ENCODE data around the gene ALG11. TPM values are rescaled to one million over a fixed set of nuclear protein-coding genes. Genes with fewer than 3 reads are reported as not detected.

The ALG11 gene
- total RNA-seq, 6 donors from 2014 or later, result 10.5 to 34.4 (median 22.7) TPM

DNA sequence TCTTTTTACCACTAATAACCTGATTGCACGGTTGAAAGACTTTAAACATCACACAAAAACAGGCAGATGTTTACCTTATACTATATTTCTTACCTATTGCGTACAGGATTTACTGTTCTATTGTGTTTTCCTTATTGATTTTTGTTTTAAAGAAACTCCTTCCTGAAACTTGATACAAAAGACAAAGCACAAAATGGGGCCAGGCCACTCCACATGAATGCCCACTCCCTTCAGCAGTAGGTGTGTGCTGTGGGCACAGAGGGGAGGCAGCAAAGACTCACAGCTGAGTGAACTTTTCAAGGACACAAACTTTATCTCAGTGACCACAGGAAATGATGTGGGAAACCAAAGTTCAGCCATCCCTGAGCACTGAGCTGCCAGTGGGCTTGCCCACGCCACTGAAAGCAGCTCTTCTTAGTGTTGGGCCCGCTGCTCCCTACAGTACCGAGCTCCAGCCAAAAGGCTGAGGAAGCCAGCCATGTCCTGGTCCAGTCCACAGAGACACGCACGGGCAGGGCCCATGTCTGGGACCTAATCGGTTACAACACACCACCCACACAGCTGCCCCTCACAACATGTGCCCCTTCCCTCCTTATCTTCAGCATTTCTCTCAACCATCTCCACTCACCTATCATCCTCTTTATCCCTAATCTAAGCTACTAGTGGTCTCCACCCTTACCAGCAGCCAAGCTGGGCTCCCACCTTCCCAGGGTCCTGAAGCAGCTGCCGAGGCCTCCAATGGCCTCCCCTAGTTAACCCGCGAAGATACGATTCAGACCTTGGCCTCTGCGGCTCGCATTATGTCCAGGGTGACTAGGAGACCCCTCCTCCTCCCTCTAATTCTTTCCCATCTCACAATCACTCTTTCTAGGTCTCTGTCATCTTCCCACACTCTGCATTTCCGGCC, 40.4 kb upstream of the ALG11 start:
- peak in 1 of 2 donors; percentile 16 for DNase-seq
- H3K9me3 ChIP-seq, result no peaks in the 10 kb centered on the region
- no peak overlapping the region for H3K27ac ChIP-seq
- H3K4me3 ChIP-seq, result no peak overlapping the region
- H3K4me1 ChIP-seq, result no peaks in the 10 kb centered on the region
- no peak for TF ChIP-seq EP300 (IDR thresholded peaks at IDR 0.05)
- no peak for ATAC-seq (ENCODE audit: low FRiP score in 2 of 2)
- WGBS, 2 donors, result 96% methylated on average over 15 of the region's 15 CpGs
- H3K36me3 ChIP-seq, result no peaks in the 10 kb centered on the region
- H3K27me3 ChIP-seq, result no peaks in the 10 kb centered on the region

- Histone ChIP-seq H3K4me1 (no peaks in the 10 kb centered on the region), H3K27me3 (no peaks in the 10 kb centered on the region), H3K9me3 (no peaks in the 10 kb centered on the region), H3K36me3 (no peaks in the 10 kb centered on the region), H3K4me3 (no peak overlapping the region), H3K27ac (no peak overlapping the region)
- ATAC-seq (ENCODE audit: low FRiP score in 2 of 2), result no peak
- 94 to 96% methylated on average over 4 to 6 of the region's 6 CpGs for WGBS, 2 donors
- peak in 1 of 2 donors; percentile 6 for DNase-seq
- TF ChIP-seq POLR2AphosphoS5 (IDR thresholded peaks at IDR 0.05), result no peak
- no peak for TF ChIP-seq EP300 (IDR thresholded peaks at IDR 0.05)
- TF ChIP-seq POLR2A (IDR thresholded peaks at IDR 0.05), result no peak
- TF ChIP-seq, protein P1, sequence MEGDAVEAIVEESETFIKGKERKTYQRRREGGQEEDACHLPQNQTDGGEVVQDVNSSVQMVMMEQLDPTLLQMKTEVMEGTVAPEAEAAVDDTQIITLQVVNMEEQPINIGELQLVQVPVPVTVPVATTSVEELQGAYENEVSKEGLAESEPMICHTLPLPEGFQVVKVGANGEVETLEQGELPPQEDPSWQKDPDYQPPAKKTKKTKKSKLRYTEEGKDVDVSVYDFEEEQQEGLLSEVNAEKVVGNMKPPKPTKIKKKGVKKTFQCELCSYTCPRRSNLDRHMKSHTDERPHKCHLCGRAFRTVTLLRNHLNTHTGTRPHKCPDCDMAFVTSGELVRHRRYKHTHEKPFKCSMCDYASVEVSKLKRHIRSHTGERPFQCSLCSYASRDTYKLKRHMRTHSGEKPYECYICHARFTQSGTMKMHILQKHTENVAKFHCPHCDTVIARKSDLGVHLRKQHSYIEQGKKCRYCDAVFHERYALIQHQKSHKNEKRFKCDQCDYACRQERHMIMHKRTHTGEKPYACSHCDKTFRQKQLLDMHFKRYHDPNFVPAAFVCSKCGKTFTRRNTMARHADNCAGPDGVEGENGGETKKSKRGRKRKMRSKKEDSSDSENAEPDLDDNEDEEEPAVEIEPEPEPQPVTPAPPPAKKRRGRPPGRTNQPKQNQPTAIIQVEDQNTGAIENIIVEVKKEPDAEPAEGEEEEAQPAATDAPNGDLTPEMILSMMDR (IDR thresholded peaks at IDR 0.05), result no peak
These were observed 37.7 kb upstream of the ALG11 start for GRCh38 chr13:51974482-51974881.

- 0 to 76% methylated on average over 1 of the region's 1 CpG for WGBS, 2 donors
- DNase-seq (no peak), ATAC-seq (ENCODE audit: low FRiP score in 2 of 2) (no peak)
- TF ChIP-seq EP300 (IDR thresholded peaks at IDR 0.05), result no peak
- TF ChIP-seq, protein P1 (IDR thresholded peaks at IDR 0.05), result no peak
- no peak for TF ChIP-seq POLR2AphosphoS5 (IDR thresholded peaks at IDR 0.05)
- TF ChIP-seq POLR2A (IDR thresholded peaks at IDR 0.05), result no peak
- Histone ChIP-seq H3K27ac (no peak overlapping the region), H3K36me3 (no peaks in the 10 kb centered on the region), H3K4me1 (no peaks in the 10 kb centered on the region), H3K4me3 (no peak overlapping the region), H3K27me3 (no peaks in the 10 kb centered on the region), H3K9me3 (no peaks in the 10 kb centered on the region)
These were observed 35.8 kb upstream of the ALG11 start for GRCh38 chr13:51976423-51976822.

DNA sequence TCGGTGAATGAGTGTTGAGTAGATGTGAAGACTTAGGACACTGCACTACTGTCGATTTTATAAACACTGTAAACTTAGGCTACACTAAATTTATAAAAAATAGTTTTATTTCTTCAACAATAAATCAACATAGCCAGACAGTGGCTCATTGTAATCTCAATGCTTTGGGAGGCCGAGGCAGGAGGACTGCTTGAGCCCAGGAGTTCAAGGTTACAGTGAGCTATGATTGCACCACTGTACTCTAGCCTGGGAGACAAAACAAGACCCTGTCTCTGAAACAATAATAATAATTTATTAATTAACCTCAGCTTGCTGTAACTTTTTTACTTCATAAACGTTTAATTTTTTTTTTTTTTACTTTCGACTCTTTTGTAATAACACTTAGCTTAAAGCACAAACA, 35.3 kb upstream of the ALG11 start:
- DNase-seq (no peak), ATAC-seq (ENCODE audit: low FRiP score in 2 of 2) (no peak)
- WGBS, 2 donors, result 92 to 96% methylated on average over 5 of the region's 5 CpGs
- H3K27me3 ChIP-seq, result no peaks in the 10 kb centered on the region
- no peak overlapping the region for H3K4me3 ChIP-seq
- H3K36me3 ChIP-seq, result no peaks in the 10 kb centered on the region
- no peaks in the 10 kb centered on the region for H3K4me1 ChIP-seq
- TF ChIP-seq EP300 (IDR thresholded peaks at IDR 0.05) (no peak), POLR2AphosphoS5 (IDR thresholded peaks at IDR 0.05) (no peak), POLR2A (IDR thresholded peaks at IDR 0.05) (no peak)
- TF ChIP-seq, protein P1 (IDR thresholded peaks at IDR 0.05), result no peak
- H3K27ac ChIP-seq, result no peak overlapping the region
- H3K9me3 ChIP-seq, result no peaks in the 10 kb centered on the region

DNA sequence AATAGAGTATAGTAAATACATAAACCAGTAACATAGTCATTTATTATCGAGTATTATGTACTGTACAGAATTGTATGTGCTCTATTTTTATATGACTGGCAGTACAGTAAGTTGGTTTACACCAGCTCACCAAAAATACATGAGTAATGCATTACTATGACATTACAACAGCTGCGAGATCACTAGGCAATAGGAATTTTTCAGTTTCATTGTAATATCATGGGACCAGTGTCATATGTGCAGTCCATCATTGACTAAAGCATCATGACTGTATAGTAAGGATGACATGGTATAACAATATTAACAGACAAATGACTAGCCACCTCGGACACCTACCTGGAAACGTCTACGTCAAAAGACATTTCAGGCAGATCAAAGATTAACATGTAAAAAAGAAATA, 34.6 kb upstream of the ALG11 start:
- WGBS, 2 donors, result 95 to 97% methylated on average over 5 of the region's 5 CpGs
- H3K36me3 ChIP-seq, result no peaks in the 10 kb centered on the region
- no peaks in the 10 kb centered on the region for H3K9me3 ChIP-seq
- no peaks in the 10 kb centered on the region for H3K27me3 ChIP-seq
- no peak for TF ChIP-seq POLR2AphosphoS5 (IDR thresholded peaks at IDR 0.05)
- no peak for TF ChIP-seq EP300 (IDR thresholded peaks at IDR 0.05)
- TF ChIP-seq, protein P1 (IDR thresholded peaks at IDR 0.05), result no peak
- TF ChIP-seq POLR2A (IDR thresholded peaks at IDR 0.05), result no peak
- H3K4me3 ChIP-seq, result no peak overlapping the region
- DNase-seq (no peak), ATAC-seq (ENCODE audit: low FRiP score in 2 of 2) (no peak)
- no peaks in the 10 kb centered on the region for H3K4me1 ChIP-seq
- H3K27ac ChIP-seq, result no peak overlapping the region
